Keratinocyte (primary cell): ENCODE measurements around the gene NUDT1. TPM values are rescaled to one million over a fixed set of nuclear protein-coding genes. Genes with fewer than 3 reads are reported as not detected.

Experiments used
- DNase-seq: peaks from one replicate; pipeline ENCODE4 v3.0.0-alpha.2; 2011; ENCODE audit warnings: low read depth, missing footprints, low spot score
- FAIRE-seq: peaks from 2 replicates; lab custom pipeline; 2011; peaks lifted over from hg19 to GRCh38; lab: Jason Lieb, UNC
- H2AFZ ChIP-seq: 2 replicates; pipeline ENCODE4 v1.6.0; 2012; ENCODE audit warnings: low read length, control low read depth, inconsistent platforms; ENCODE audit not compliant: control insufficient read depth
- H3K27ac ChIP-seq: 2 replicates; pipeline ENCODE4 v1.5.1; 2011; ENCODE audit warnings: low read length; ENCODE audit not compliant: control insufficient read depth, insufficient read depth
- H3K27me3 ChIP-seq: 3 replicates; pipeline ENCODE4 v1.6.0; 2011; ENCODE audit warnings: low read length; ENCODE audit not compliant: control insufficient read depth, insufficient read depth; ENCODE audit errors: extremely low read depth
- H3K36me3 ChIP-seq, 2 experiments: 2 replicates in 1 of 2; 3 replicates in 1 of 2; pipeline ENCODE4 v1.5.1; 2011; ENCODE audit warnings: low read length in 2 of 2, mild to moderate bottlenecking in 1 of 2; ENCODE audit not compliant: control insufficient read depth in 2 of 2, insufficient read depth in 2 of 2; ENCODE audit errors: extremely low read depth in 1 of 2
- H3K4me1 ChIP-seq: 3 replicates; pipeline ENCODE4 v1.5.1; 2011; ENCODE audit warnings: low read length; ENCODE audit not compliant: control insufficient read depth, insufficient read depth; ENCODE audit errors: extremely low read depth
- H3K4me2 ChIP-seq: 3 replicates; pipeline ENCODE4 v1.6.0; 2011; ENCODE audit warnings: low read depth, low read length; ENCODE audit not compliant: control insufficient read depth, insufficient read depth; ENCODE audit errors: extremely low read depth
- H3K4me3 ChIP-seq, 3 experiments: fragments of 200-600 bp in 1 of 3; sonication (generic) in 1 of 3; 2 replicates in 2 of 3; 3 replicates in 1 of 3; pipeline ENCODE4 v1.5.1; 2011 to 2016; ENCODE audit warnings: low read length in 3 of 3, mild to moderate bottlenecking in 3 of 3, control low read depth in 2 of 3, inconsistent platforms in 1 of 3, low read depth in 1 of 3, mixed read lengths in 1 of 3, mixed run types in 1 of 3, moderate library complexity in 1 of 3; ENCODE audit not compliant: control insufficient read depth in 2 of 3, insufficient read depth in 2 of 3; ENCODE audit errors: extremely low read depth in 1 of 3
- H3K79me2 ChIP-seq: 2 replicates; pipeline ENCODE4 v1.6.0; 2012; ENCODE audit warnings: low read length; ENCODE audit not compliant: control insufficient read depth, insufficient read depth
- H3K9ac ChIP-seq: 3 replicates; pipeline ENCODE4 v1.6.0; 2011; ENCODE audit warnings: low read length; ENCODE audit not compliant: control insufficient read depth, insufficient read depth; ENCODE audit errors: extremely low read depth
- H3K9me1 ChIP-seq: 3 replicates; pipeline ENCODE4 v1.6.0; 2011; ENCODE audit warnings: low read length; ENCODE audit not compliant: control insufficient read depth, insufficient read depth; ENCODE audit errors: extremely low read depth
- H3K9me3 ChIP-seq: 2 replicates; pipeline ENCODE4 v1.5.1; 2012; ENCODE audit warnings: low read depth, low read length; ENCODE audit not compliant: control insufficient read depth
- H4K20me1 ChIP-seq: 3 replicates; pipeline ENCODE4 v1.6.0; 2011; ENCODE audit warnings: low read length; ENCODE audit not compliant: control insufficient read depth, insufficient read depth; ENCODE audit errors: extremely low read depth
- EZH2 ChIP-seq: IDR thresholded peaks from one replicate; pipeline ENCODE4 v1.6.1; 2012; ENCODE audit warnings: inconsistent platforms, mild to moderate bottlenecking, low read length, moderate library complexity
- dilution Hi-C: fragments of 300-500 bp; cut with MboI; formaldehyde crosslinking; loops from one replicate; pipeline ENCODE4 v1.7.0; 2020; ENCODE audit warnings: low sequenced_read_pairs; ENCODE audit not compliant: extremely low pct_ligation_motif_present
- polyA plus RNA-seq, 5 experiments: library from polyadenylated mRNA; depleted of rRNA in 3 of 5; stranded (reverse) in 3 of 5; stranded (forward) in 1 of 5; unstranded in 1 of 5; fragments of >200 nt; gene quantifications; 1 replicate in 1 of 5; 2 replicates in 3 of 5; 3 replicates in 1 of 5; pipeline versions ENCODE4 v1.2.1 to v1.2.3, GENCODE V29; 2011 to 2012; ENCODE audit warnings: missing spikeins in 2 of 5, low read depth in 1 of 5, low replicate concordance in 1 of 5
- TF ChIP-seq, protein P1 (sequence below), 3 experiments: IDR thresholded peaks in 1 of 3; conservative IDR thresholded peaks in 1 of 3; optimal IDR thresholded peaks in 1 of 3; 2 replicates in 2 of 3; 3 replicates in 1 of 3; pipeline versions ENCODE3 to v1.5.1; 2011; ENCODE audit warnings: low read length in 3 of 3, mild to moderate bottlenecking in 3 of 3, moderate library complexity in 2 of 3, control low read depth in 1 of 3, inconsistent platforms in 1 of 3; ENCODE audit not compliant: insufficient read depth in 2 of 3; ENCODE audit errors: extremely low read depth in 1 of 3

NUDT1 gene
- polyA plus RNA-seq, 1 donor (not counting 4 experiments of a cell fraction or from before 2014, with no cell fraction given): 21.9 TPM

DNA sequence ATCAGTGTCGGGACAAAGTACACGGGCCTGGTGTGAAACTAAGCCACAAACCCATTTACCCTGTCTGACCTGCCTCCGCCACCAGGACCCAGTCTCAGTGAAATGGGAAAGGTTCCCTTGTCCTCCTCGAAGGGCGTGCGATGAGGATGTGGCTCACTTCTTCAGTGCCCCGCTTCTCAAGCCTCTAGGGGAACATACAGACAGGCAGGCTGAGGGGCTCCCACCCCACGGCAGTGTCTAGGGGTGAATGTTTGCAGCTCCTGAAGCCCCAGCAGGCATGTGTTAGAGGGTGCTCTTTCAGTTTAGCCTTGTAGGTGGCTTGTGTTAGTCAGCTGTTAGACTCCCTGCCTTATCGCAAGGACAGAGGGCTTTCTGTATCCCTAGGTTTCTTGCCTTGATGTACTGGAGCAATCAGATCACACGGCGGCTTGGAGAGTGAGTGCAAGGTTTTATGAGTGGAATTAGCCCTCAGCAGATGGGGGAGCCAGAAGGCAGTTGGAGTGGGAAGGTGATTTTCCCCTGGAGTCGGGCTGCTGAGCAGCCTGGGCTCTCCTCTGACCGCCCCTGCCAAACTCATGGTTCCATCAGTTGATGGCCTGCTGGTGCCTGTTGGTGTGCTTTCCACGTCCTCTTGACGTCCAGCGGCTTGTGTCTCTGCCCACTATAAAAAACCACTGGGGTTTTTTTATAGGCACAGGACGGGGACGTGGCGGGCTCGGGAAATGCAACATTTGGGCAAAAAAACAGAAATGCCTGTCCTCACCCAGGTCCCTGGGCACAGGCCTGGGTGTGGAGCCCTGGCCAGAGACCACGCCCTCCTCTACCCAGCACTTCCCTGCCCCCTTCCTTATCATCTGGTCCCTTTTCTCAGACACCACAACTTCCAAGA lies 759 bp downstream of the NUDT1 start:
- no peaks in the 10 kb centered on the region for H3K27me3 ChIP-seq
- H3K9me3 ChIP-seq: no peaks in the 10 kb centered on the region
- peak overlapping the region; percentile 74 for H2AFZ ChIP-seq
- H3K36me3 ChIP-seq: peaks cover 10 to 24% of the 10 kb centered on the region in 2 experiments
- peaks cover 36% of the 10 kb centered on the region for H3K79me2 ChIP-seq
- peak overlapping the region; percentile 99 for H3K4me2 ChIP-seq
- no peak for TF ChIP-seq EZH2
- TF ChIP-seq, protein P1, sequence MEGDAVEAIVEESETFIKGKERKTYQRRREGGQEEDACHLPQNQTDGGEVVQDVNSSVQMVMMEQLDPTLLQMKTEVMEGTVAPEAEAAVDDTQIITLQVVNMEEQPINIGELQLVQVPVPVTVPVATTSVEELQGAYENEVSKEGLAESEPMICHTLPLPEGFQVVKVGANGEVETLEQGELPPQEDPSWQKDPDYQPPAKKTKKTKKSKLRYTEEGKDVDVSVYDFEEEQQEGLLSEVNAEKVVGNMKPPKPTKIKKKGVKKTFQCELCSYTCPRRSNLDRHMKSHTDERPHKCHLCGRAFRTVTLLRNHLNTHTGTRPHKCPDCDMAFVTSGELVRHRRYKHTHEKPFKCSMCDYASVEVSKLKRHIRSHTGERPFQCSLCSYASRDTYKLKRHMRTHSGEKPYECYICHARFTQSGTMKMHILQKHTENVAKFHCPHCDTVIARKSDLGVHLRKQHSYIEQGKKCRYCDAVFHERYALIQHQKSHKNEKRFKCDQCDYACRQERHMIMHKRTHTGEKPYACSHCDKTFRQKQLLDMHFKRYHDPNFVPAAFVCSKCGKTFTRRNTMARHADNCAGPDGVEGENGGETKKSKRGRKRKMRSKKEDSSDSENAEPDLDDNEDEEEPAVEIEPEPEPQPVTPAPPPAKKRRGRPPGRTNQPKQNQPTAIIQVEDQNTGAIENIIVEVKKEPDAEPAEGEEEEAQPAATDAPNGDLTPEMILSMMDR (optimal IDR thresholded peaks at IDR 0.05 in 1 of 3, IDR thresholded peaks at IDR 0.05 in 1 of 3, conservative IDR thresholded peaks at IDR 0.05 in 1 of 3; ENCODE audit: extremely low read depth in 1 of 3, insufficient read depth in 2 of 3, low read length in 3 of 3): no peak
- H3K9me1 ChIP-seq: peaks cover 2% of the 10 kb centered on the region
- peaks cover 14% of the 10 kb centered on the region for H3K4me1 ChIP-seq
- no peaks in the 10 kb centered on the region for H4K20me1 ChIP-seq
- DNase-seq (no peak), FAIRE-seq (no peak)
- H3K4me3 ChIP-seq: peak overlapping the region; percentile 84 to 95 (median 91)
- dilution Hi-C loops: no loop called here
- peak overlapping the region; percentile 82 for H3K9ac ChIP-seq
- peak overlapping the region; percentile 71 for H3K27ac ChIP-seq

DNA sequence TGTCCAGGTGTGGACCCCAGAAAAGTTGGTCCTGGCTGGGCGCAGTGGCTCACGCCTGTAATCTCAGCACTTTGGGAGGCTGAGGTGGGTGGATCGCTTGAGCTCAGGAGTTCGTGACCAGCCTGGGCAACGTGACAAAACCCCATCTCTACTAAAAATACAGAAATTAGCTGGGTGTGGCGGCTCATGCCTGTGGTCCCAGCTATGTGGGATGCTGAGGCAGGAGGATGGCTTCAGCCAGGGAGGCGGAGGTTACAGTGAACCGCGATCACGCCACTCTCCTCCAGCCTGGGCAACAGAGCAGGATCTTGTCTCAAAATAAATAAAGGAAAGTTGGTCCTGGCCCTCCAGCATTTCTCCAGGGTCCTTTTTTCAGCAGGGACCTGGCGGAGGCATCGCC lies 1.4 kb downstream of the NUDT1 start:
- H3K4me2 ChIP-seq: no peak overlapping the region
- no peaks in the 10 kb centered on the region for H3K27me3 ChIP-seq
- DNase-seq: no peak
- H3K9ac ChIP-seq: no peak overlapping the region
- H2AFZ ChIP-seq: no peak overlapping the region
- H3K9me3 ChIP-seq: no peaks in the 10 kb centered on the region
- H3K36me3 ChIP-seq: peaks cover 7 to 17% of the 10 kb centered on the region in 2 experiments
- peaks cover 34% of the 10 kb centered on the region for H3K79me2 ChIP-seq
- H4K20me1 ChIP-seq: no peaks in the 10 kb centered on the region
- no peak for TF ChIP-seq EZH2
- TF ChIP-seq, protein P1 (optimal IDR thresholded peaks at IDR 0.05 in 1 of 3, IDR thresholded peaks at IDR 0.05 in 1 of 3, conservative IDR thresholded peaks at IDR 0.05 in 1 of 3; ENCODE audit: extremely low read depth in 1 of 3, insufficient read depth in 2 of 3, low read length in 3 of 3): no peak
- no peak for FAIRE-seq
- dilution Hi-C loops: no loop called here
- H3K9me1 ChIP-seq: peaks cover 2% of the 10 kb centered on the region
- H3K27ac ChIP-seq: no peak overlapping the region
- H3K4me1 ChIP-seq: peaks cover 12% of the 10 kb centered on the region
- no peak overlapping the region for H3K4me3 ChIP-seq
